ENCODE results near the gene SPDL1.

Gene SPDL1, protein sequence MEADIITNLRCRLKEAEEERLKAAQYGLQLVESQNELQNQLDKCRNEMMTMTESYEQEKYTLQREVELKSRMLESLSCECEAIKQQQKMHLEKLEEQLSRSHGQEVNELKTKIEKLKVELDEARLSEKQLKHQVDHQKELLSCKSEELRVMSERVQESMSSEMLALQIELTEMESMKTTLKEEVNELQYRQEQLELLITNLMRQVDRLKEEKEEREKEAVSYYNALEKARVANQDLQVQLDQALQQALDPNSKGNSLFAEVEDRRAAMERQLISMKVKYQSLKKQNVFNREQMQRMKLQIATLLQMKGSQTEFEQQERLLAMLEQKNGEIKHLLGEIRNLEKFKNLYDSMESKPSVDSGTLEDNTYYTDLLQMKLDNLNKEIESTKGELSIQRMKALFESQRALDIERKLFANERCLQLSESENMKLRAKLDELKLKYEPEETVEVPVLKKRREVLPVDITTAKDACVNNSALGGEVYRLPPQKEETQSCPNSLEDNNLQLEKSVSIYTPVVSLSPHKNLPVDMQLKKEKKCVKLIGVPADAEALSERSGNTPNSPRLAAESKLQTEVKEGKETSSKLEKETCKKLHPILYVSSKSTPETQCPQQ

DNA sequence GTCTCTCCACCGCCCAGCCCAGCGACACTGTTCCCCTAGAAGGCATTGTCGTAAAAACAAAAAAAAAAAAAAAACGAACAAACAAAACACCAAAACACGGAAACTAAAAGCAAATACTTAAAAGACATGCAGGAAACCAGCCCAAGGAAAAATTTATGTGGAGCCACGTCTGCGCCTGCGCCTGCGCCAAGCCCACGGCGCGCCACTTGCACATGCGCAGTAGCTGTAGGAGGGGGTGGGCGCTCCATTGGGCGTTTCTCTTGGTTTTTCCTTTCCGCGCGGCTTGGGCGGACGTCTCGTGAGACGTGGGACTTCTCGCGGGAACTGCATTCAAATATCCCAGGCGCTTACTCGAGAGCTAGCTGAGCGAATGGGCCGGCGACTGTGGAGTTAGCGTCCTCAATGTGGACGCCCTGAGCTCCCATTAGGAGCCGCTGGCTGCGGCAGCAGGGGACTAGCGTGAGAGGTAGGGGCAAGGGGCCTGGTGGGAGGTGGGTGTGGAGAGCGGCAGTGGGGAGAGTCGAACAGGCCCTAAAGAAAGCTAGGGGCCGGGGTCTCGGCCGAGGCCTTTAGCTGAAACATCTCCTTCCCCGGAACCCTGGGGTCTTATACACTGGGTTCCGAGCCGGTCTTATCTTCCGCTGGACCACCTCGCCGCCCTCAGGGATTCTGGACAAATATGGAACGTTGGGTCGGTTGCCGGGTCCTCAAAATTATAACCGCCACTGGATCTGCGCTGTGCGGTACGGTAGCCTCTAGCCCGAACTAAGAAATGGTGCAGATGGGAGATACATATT, at the start of gene SPDL1:
Gene SPDL1, plus strand, starts transcription at position 350 of the 797 bp plus-strand sequence. CDS start 4,644 bp downstream, outside the sequence.
- peak; percentile 97 for DNase-seq

- DNase-seq = no peak
These were observed 49.2 kb upstream of the SPDL1 start for GRCh38 chr5:169534311-169534880.

- DNase-seq = no peak
These were observed 48.6 kb upstream of the SPDL1 start for GRCh38 chr5:169534939-169535338.

DNA sequence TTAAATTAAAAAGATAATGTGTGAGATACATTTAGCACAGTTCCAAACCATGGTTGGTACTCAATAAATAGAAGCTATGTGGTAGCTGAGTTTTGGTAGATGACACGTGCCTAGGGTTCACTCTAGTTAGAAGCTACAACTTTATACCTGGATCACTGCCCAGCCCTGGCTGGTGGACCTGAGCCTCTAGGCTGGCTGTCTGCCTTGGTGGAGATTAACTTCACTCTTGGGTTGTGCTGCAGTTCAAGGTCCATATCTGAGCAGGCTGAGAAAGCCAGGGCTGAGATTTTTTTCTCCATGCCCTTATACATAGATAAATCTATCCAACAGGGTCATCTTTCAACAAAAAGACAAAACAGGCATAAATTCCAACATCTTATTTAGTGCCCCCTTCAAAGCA, 44.6 kb upstream of the SPDL1 start:
- DNase-seq = no peak

GRCh38 chr5:169542811-169543210, 40.8 kb upstream of the SPDL1 start:
- DNase-seq = no peak

GRCh38 chr5:169544264-169544950, 39.2 kb upstream of the SPDL1 start:
- no peak for DNase-seq

DNA sequence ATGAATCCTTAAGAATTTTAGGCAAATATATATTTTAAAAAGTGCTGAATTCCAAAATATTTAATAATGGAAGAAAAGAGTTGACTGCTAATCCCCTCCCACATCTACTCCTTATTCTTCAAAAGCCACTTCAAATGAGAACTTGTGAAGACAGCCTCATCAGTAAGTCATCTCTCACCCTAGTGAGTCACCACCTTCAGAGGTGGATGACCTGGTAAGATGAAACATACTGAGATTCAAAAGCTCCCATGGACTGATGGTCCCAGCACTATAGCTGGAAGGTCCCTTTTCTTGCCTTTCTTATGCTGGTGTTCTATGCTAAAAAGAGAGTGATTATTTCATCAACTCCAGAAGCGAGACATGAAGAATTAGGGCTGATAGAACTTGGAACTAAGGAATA, 37.8 kb upstream of the SPDL1 start:
- DNase-seq = peak; percentile 53

DNA sequence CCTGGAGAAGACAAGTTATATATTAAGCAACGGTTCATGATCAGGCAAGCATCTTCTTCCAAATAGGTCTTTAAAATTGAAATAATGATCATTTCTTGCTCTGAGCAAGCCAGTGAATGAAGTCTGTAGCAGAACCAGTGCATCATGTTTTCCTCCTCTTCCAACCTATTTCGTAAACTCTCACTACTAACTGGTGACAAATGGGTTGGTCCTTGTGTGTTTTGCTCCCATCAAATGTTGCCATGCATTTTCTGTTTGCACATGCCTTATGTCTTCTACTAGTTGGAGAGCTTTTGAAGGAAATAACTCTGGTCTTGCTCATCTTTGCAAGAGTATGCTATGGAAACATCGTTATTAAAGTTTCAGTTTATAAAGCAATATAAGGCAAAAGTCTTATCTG, 37.2 kb upstream of the SPDL1 start:
- DNase-seq = no peak

DNA sequence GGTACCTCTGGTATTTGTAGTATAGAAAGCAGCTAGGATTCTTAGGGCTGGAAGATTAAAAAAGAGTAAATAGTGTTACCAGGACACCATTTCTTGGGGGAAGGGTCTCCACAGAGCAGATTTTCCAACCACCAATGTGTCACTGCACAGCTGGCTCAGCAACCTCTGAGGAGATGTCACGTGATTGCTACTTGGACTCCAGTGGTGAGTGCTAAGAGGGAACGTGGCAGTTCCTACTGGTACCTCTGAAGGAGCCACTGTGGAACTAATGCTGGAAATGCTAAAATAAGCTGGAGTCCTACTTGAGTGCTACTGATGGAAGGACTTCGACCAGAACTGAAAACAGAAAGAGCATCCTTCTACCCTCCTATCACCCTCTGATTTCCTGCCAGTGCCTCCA, 36.1 kb upstream of the SPDL1 start:
- DNase-seq = no peak

DNA sequence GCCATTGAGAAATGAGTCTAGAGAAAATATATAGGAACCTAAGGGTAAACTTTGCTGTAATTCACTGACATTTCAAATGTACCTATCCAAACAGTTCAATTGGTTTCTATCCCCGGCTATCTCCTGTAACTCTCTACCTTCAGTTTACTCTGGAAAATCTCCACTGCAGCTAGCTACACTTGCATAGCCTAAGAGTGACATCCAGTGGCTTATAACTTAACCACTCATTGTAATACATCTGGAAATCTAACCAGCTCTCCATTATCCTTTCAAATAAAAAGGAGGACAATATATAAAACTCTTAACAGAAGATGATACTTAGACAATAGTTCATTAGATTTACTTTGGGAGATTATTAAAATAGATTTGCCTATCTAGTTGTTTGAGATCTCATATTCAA, 35.3 kb upstream of the SPDL1 start:
- DNase-seq = no peak

DNA sequence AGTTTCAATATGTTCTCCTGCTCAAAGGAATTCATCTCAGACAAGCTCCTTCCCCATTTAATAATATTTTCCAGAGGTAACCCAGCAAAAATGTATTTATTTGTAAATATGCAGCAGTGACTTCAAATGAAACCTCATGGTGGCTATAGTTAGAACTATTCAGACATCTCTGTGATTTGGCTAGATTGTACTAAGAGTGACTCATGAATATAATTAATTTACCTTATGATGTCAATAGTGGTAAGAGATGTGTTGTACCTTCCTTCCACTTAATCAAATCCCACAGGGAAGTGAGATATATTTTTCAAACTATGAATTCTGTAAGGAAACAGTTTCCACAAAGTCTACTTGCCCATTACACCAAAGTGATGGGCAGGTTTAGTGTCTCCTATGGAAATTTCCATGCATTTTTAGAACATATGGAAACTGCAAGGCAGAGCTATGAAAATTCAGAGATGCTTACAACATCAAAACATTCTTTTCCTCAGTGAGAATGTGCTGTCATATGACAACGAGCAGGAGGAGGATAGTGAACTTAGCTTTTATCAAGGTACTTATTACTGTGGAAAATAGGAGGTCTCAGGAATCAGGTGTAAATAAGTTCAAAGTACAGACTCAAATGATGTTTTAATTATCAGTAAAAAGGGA, 34.0 kb upstream of the SPDL1 start:
- no peak for DNase-seq

DNA sequence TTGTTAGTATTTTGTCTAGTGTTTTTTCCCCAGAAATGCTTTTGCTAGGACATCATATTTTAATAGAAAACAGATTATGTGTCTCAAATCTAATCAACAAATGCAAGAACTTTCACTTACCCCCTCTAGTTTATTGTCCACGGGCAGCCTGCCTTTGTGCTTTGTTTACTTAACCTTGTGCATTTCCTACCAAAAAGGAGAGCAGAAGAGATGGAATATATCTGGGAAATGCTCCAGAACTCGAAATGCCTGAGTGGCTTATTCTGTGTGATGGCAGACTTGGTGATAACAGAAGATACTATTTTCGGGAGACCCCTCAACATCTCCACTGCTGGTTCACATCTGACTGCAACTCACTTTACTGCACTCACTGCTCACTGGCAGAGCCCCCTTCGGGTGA, 33.3 kb upstream of the SPDL1 start:
- DNase-seq = no peak

GRCh38 chr5:169551146-169551545, 32.4 kb upstream of the SPDL1 start:
- peak; percentile 34 for DNase-seq

DNA sequence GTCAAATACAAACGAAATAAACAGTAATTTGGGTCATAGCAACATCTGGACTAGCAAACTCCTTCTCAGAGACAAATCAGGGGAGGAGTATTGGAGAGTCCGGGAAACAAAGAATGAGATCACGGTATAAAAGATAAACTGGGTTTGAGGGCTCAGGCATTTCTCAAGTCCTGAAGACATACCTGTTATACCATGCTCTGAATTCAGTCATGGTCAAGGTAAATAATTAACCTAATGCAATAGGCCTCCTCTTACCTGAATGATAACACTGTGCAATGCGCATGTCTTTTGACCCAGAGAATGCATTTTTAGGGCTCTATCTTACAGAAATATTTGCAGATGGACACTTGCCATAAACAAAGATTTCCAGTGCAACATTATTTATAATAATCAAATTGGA, 31.9 kb upstream of the SPDL1 start:
- DNase-seq = no peak

- DNase-seq = peak; percentile 17
These were observed 29.3 kb upstream of the SPDL1 start for GRCh38 chr5:169554251-169554650.

DNA sequence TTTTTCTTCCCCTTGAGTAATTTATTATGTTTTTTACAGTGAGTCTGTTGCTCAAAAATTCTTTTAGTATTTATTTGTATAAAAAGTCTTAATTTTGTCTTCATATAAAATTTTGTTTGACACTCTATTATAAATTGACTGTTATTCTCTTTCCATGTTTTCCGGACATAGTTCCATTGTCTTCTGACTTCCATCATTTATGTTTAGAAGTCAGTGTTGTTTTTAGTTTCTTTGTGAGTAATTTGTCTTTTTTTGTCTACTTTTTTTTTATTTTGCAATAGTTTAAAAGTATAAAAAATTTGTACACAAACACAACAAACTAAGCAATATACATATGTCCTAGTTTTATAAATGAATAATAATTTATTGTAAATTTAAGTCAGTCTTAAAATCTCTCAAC, 25.7 kb upstream of the SPDL1 start:
- DNase-seq = no peak

DNA sequence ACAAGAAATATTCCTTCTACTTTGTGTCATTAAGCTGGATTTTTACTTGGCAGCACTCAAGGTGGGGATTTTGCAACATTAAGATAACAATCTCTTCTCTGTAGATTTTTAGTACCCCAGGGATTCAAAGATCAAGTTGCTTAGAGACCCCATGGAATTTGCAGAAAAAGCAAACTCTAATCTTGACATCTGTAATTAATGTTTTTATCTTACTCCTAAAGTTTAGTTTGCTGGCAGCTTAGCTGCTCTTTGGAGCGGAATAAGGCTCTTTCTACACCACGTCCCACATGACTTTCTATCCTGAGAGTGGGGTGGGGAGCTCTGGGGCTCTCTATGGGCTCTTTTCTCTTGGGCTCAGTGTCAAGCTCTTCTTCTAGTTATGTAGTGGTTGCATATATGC, 21.7 kb upstream of the SPDL1 start:
- no peak for DNase-seq

GRCh38 chr5:169563369-169563768, 20.2 kb upstream of the SPDL1 start:
- DNase-seq = no peak

GRCh38 chr5:169566202-169566601, 17.4 kb upstream of the SPDL1 start:
- DNase-seq = no peak

DNA sequence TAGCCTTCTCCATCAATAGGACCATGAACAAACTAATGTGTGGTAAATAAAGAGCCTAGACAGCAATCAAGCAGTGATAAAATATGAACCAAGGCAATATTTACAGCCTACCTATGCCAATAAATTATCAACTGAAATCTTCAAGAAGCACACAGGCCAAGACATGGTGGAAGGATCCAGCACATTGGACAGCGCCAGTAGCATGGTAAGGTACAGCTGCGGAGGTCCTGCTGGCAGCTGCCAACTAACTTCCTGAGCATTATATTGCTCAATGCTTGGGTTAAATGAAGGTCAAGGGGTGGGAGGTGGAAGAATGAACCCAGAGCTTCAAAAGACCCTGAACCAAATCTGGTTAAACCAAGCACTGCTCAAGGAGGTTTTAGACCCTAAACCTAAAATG, 16.5 kb upstream of the SPDL1 start:
- no peak for DNase-seq

GRCh38 chr5:169569513-169569912, 14.1 kb upstream of the SPDL1 start:
- no peak for DNase-seq

DNA sequence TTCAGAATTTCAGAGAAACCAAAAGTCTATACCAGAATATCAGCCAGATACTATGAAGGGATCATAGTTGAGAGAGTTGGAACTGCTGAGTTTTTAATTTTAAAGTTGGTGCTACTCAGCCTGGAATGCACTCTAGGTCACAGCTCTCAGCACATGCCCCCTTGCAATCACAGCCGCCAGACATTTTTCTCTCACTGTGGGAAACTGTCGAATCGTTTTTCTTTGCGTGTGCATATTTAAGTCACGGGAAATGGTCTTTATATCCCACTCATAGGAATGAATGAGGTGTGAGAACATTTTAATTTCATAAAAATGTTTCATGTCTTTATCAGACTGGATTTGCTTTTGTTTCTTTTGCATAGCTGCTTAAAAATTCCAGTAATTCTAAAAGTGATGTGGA, 12.2 kb upstream of the SPDL1 start:
- DNase-seq = no peak

Data from activated CD4-positive, alpha-beta T cell treated with anti-CD3 and anti-CD28 coated beads, Interleukin-2, amount 50 U/mL, for 16 hours (primary cell).